ENCODE measurements around the gene SCARF2.

GRCh38 chr22:20458530-20459151, 21.0 kb upstream of the SCARF2 start:
- TF ChIP-seq POLR2A (IDR thresholded peaks at IDR 0.05): no peak
- no peak for TF ChIP-seq CTCF (IDR thresholded peaks at IDR 0.05 in 8 of 11, conservative IDR thresholded peaks at IDR 0.05 in 3 of 11)

All from spleen (tissue), 7 donors.